Common myeloid progenitor, CD34-positive (primary cell): ENCODE data around the gene CYB5R3.
"Not testable (repeated sequence)": the region's sequence is repeated elsewhere in the genome, so short reads cannot be mapped to it uniquely, and the experiment has no call there.

ENCODE experiments used
- CTCF ChIA-PET: fragments of 350-600 bp; sonication (Branson Sonifier 250); formaldehyde crosslinking; loops from one replicate; lab custom pipeline; 2021; ENCODE audit warnings: antibody characterized with exemption; lab: Charles Lee
- POLR2A ChIA-PET: fragments of 350-600 bp; sonication (Branson Sonifier 250); formaldehyde crosslinking; loops from one replicate; lab custom pipeline; 2021; ENCODE audit warnings: antibody characterized with exemption; lab: Charles Lee
- DNase-seq, 3 donors: peaks; one replicate each; pipeline versions ENCODE4 v3.0.0 to v3.0.0-alpha.2; 2013
- H3K27ac ChIP-seq, 2 experiments: 1 replicate in 1 of 2; 2 replicates in 1 of 2; pipeline ENCODE4 v1.7.0; 2013; ENCODE audit warnings: inconsistent platforms in 2 of 2, low read length in 2 of 2, mild to moderate bottlenecking in 2 of 2, low read depth in 1 of 2, moderate library complexity in 1 of 2; ENCODE audit not compliant: severe bottlenecking in 2 of 2, insufficient read depth in 1 of 2, poor library complexity in 1 of 2
- H3K27me3 ChIP-seq, 5 experiments: replicated peaks in 2 of 5; 1 replicate in 3 of 5; 2 replicates in 2 of 5; pipeline versions ENCODE4 v1.6.1 to v1.7.0; 2013; ENCODE audit warnings: low read length in 4 of 5, mild to moderate bottlenecking in 2 of 5, moderate library complexity in 2 of 5, inconsistent platforms in 1 of 5; ENCODE audit not compliant: insufficient read depth in 5 of 5, control insufficient read depth in 4 of 5
- H3K36me3 ChIP-seq, 4 experiments: 1 replicate in 2 of 4; 2 replicates in 2 of 4; pipeline versions ENCODE4 v1.6.1 to v1.7.0; 2013; ENCODE audit warnings: low read length in 3 of 4, control low read depth in 1 of 4, mild to moderate bottlenecking in 1 of 4; ENCODE audit not compliant: control insufficient read depth in 4 of 4, insufficient read depth in 4 of 4
- H3K4me1 ChIP-seq, 4 experiments: 1 replicate in 3 of 4; 2 replicates in 1 of 4; pipeline versions ENCODE4 v1.6.1 to v1.7.1; 2013; ENCODE audit warnings: low read length in 3 of 4, mild to moderate bottlenecking in 3 of 4, control low read depth in 1 of 4, inconsistent platforms in 1 of 4, moderate library complexity in 1 of 4; ENCODE audit not compliant: control insufficient read depth in 4 of 4, insufficient read depth in 4 of 4; ENCODE audit errors: control extremely low read depth in 1 of 4
- H3K4me3 ChIP-seq, 7 experiments: 1 replicate in 4 of 7; 2 replicates in 3 of 7; pipeline versions ENCODE4 v1.5.1 to v1.7.0; 2013; ENCODE audit warnings: mild to moderate bottlenecking in 7 of 7, low read length in 6 of 7, moderate library complexity in 6 of 7, inconsistent platforms in 2 of 7, low read depth in 2 of 7, control low read depth in 1 of 7; ENCODE audit not compliant: insufficient read depth in 4 of 7, control insufficient read depth in 1 of 7; ENCODE audit errors: extremely low read depth in 1 of 7
- H3K9me3 ChIP-seq, 5 experiments: 1 replicate in 4 of 5; 2 replicates in 1 of 5; pipeline versions ENCODE4 v1.6.1 to v1.7.1; 2013; ENCODE audit warnings: low read length in 4 of 5, mild to moderate bottlenecking in 2 of 5, inconsistent platforms in 1 of 5, low read depth in 1 of 5, moderate library complexity in 1 of 5; ENCODE audit not compliant: control insufficient read depth in 4 of 5, insufficient read depth in 2 of 5; ENCODE audit errors: control extremely low read depth in 1 of 5
- WGBS: methylation state at CpG from one replicate; pipeline ENCODE4 v1.1.5; 2013; ENCODE audit not compliant: insufficient coverage; 5-methylcytosine and 5-hydroxymethylcytosine counted together

CYB5R3 gene

GRCh38 chr22:42571068-42571467 is 78.1 kb downstream of the CYB5R3 start:
- DNase-seq, H3K4me1 ChIP-seq, H3K4me3 ChIP-seq, POLR2A ChIA-PET, H3K9me3 ChIP-seq, H3K27ac ChIP-seq, CTCF ChIA-PET, H3K27me3 ChIP-seq: not testable (repeated sequence)
- H3K36me3 ChIP-seq, result peaks cover 0 to 35% (median 16%) of the 10 kb centered on the region in 4 experiments
- WGBS, result 98% methylated on average over 8 of the region's 12 CpGs

GRCh38 chr22:42570580-42570979 is 78.6 kb downstream of the CYB5R3 start:
- CTCF ChIA-PET, result interaction anchor here (1.5 kb wide), 1 partner anchor 9 kb away, joined by 6 read pairs; no protein-coding TSS in a partner anchor
- H3K4me1 ChIP-seq, DNase-seq, H3K27ac ChIP-seq, H3K9me3 ChIP-seq, H3K4me3 ChIP-seq, POLR2A ChIA-PET, H3K27me3 ChIP-seq: not testable (repeated sequence)
- 87% methylated on average over 7 of the region's 9 CpGs for WGBS
- peaks cover 0 to 30% (median 19%) of the 10 kb centered on the region in 4 experiments for H3K36me3 ChIP-seq

GRCh38 chr22:42567950-42568349 is 81.2 kb downstream of the CYB5R3 start:
- H3K9me3 ChIP-seq, H3K4me3 ChIP-seq, CTCF ChIA-PET, H3K27me3 ChIP-seq, H3K4me1 ChIP-seq, H3K27ac ChIP-seq, POLR2A ChIA-PET, DNase-seq: not testable (repeated sequence)
- peaks cover 0 to 16% (median 13%) of the 10 kb centered on the region in 4 experiments for H3K36me3 ChIP-seq
- 78% methylated on average over 5 of the region's 6 CpGs for WGBS
